MM.1S (cell line): Measurements from ENCODE around the gene ITIH3.

ENCODE experiments used
- EZH2 ChIP-seq: fragments of 300-600 bp; sonication (generic); optimal IDR thresholded peaks from 2 replicates; pipeline ENCODE3; 2017; ENCODE audit warnings: low read depth, mild to moderate bottlenecking, antibody characterized with exemption, low read length, mixed read lengths
- EZH2phosphoT487 ChIP-seq: fragments of 300-600 bp; sonication (generic); IDR thresholded peaks from 2 replicates; pipeline ENCODE4 v1.6.1; 2018; ENCODE audit warnings: antibody characterized with exemption, low read length
- TF ChIP-seq, protein P1 (sequence below): fragments of 300-600 bp; sonication (generic); IDR thresholded peaks from 2 replicates; pipeline ENCODE4 v1.5.1; 2016; ENCODE audit warnings: antibody characterized with exemption, low read length, mixed read lengths

DNA sequence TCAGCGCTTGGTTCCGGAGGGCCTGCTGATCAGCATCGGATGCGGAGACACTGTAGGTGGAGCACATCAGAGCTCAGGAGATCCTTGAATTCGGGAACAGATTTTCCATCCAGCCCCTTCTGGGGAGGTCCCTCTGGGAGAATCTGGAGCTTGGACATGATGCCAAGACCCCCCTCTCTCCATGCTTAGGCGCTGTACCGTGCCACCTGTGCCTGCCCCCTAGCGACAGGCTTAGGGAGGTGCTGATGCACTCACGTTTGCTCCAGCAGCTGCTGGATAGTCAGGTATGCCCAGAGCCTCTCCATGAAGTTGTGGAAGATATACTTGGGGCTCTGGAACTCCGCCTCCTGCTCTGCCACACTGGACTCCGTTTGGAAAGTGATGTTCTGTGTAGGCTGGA is 26.1 kb downstream of the ITIH3 start:
- TF ChIP-seq, protein P1, sequence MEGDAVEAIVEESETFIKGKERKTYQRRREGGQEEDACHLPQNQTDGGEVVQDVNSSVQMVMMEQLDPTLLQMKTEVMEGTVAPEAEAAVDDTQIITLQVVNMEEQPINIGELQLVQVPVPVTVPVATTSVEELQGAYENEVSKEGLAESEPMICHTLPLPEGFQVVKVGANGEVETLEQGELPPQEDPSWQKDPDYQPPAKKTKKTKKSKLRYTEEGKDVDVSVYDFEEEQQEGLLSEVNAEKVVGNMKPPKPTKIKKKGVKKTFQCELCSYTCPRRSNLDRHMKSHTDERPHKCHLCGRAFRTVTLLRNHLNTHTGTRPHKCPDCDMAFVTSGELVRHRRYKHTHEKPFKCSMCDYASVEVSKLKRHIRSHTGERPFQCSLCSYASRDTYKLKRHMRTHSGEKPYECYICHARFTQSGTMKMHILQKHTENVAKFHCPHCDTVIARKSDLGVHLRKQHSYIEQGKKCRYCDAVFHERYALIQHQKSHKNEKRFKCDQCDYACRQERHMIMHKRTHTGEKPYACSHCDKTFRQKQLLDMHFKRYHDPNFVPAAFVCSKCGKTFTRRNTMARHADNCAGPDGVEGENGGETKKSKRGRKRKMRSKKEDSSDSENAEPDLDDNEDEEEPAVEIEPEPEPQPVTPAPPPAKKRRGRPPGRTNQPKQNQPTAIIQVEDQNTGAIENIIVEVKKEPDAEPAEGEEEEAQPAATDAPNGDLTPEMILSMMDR = peak; percentile 72
- TF ChIP-seq EZH2 = no peak
- TF ChIP-seq EZH2phosphoT487 = no peak
